DND-41 (cell line): ENCODE measurements around the gene ST8SIA3.

Experiments used
- ATAC-seq: fragments of 200-7000 bp; cut with Tn5 transposase; 3 replicates; pipeline ENCODE4 v1.9.1; 2021; ENCODE audit warnings: low read depth; ENCODE audit not compliant: insufficient read depth
- DNase-seq: peaks from one replicate; pipeline ENCODE4 v3.0.0-alpha.2; 2020
- H2AFZ ChIP-seq: 2 replicates; pipeline ENCODE4 v1.6.0; 2012; ENCODE audit warnings: low read depth, low read length
- H3K27ac ChIP-seq: 2 replicates; pipeline ENCODE4 v1.5.1; 2012; ENCODE audit warnings: low read length, inconsistent platforms
- H3K27me3 ChIP-seq: fragments of 200-600 bp; sonication (generic); 2 replicates; pipeline ENCODE4 v1.6.0; 2012; ENCODE audit warnings: low read length, mild to moderate bottlenecking, inconsistent platforms; ENCODE audit not compliant: insufficient read depth, poor library complexity
- H3K36me3 ChIP-seq: 2 replicates; pipeline ENCODE4 v1.5.1; 2012; ENCODE audit warnings: low read length, inconsistent platforms; ENCODE audit not compliant: insufficient read depth
- H3K4me1 ChIP-seq: 2 replicates; pipeline ENCODE4 v1.5.1; 2012; ENCODE audit warnings: mild to moderate bottlenecking, low read length; ENCODE audit not compliant: insufficient read depth
- H3K4me2 ChIP-seq: 2 replicates; pipeline ENCODE4 v1.6.0; 2012; ENCODE audit warnings: mild to moderate bottlenecking, moderate library complexity, low read length, inconsistent platforms; ENCODE audit not compliant: insufficient read depth
- H3K4me3 ChIP-seq, 2 experiments: fragments of 200-600 bp in 1 of 2; shearing (Covaris generic) in 1 of 2; 2 replicates each; pipeline ENCODE4 v1.5.1; 2012 to 2016; ENCODE audit warnings: inconsistent platforms in 2 of 2, low read length in 2 of 2, mild to moderate bottlenecking in 2 of 2, low read depth in 1 of 2, moderate library complexity in 1 of 2
- H3K79me2 ChIP-seq: 2 replicates; pipeline ENCODE4 v1.6.0; 2012; ENCODE audit warnings: low read length, inconsistent platforms; ENCODE audit not compliant: insufficient read depth
- H3K9ac ChIP-seq: 2 replicates; pipeline ENCODE4 v1.6.0; 2012; ENCODE audit warnings: low read depth, mild to moderate bottlenecking, inconsistent platforms, low read length, moderate library complexity
- H3K9me3 ChIP-seq: 2 replicates; pipeline ENCODE4 v1.5.1; 2012; ENCODE audit warnings: low read length, moderate library complexity, mild to moderate bottlenecking, inconsistent platforms; ENCODE audit not compliant: insufficient read depth, severe bottlenecking
- H4K20me1 ChIP-seq: 2 replicates; pipeline ENCODE4 v1.6.0; 2012; ENCODE audit warnings: low read length; ENCODE audit not compliant: insufficient read depth
- CTCF ChIP-seq: IDR thresholded peaks from 2 replicates; pipeline ENCODE4 v1.5.1; 2012; ENCODE audit warnings: borderline replicate concordance, low read length, moderate library complexity, mild to moderate bottlenecking; ENCODE audit not compliant: poor library complexity, severe bottlenecking; ENCODE audit errors: extremely low read depth
- EZH2 ChIP-seq: IDR thresholded peaks from 3 replicates; pipeline ENCODE4 v1.6.1; 2012; ENCODE audit warnings: borderline replicate concordance, low read depth, mild to moderate bottlenecking, moderate library complexity, low read length, inconsistent platforms; ENCODE audit not compliant: severe bottlenecking

Gene ST8SIA3

GRCh38 chr18:57353137-57353939 is 981 bp downstream of the ST8SIA3 start:
- no peak overlapping the region for H3K9ac ChIP-seq

GRCh38 chr18:57353940-57354461 is 1.6 kb downstream of the ST8SIA3 start:
- no peak for ATAC-seq

More at GRCh38 chr18:57353137-57353939, 981 bp downstream of the ST8SIA3 start:
- no peaks in the 10 kb centered on the region for H3K79me2 ChIP-seq
- no peaks in the 10 kb centered on the region for H4K20me1 ChIP-seq
- DNase-seq = no peak
- H3K4me2 ChIP-seq = no peak overlapping the region
- no peaks in the 10 kb centered on the region for H3K27me3 ChIP-seq
- no peak overlapping the region for H2AFZ ChIP-seq
- H3K4me3 ChIP-seq = no peak overlapping the region
- H3K9me3 ChIP-seq = no peaks in the 10 kb centered on the region
- no peaks in the 10 kb centered on the region for H3K4me1 ChIP-seq
- no peaks in the 10 kb centered on the region for H3K36me3 ChIP-seq
- no peak overlapping the region for H3K27ac ChIP-seq
- TF ChIP-seq CTCF (no peak), EZH2 (no peak)
- ATAC-seq = no peak

GRCh38 chr18:57359433-57359832 is 7.1 kb downstream of the ST8SIA3 start:
- H3K4me3 ChIP-seq = no peak overlapping the region
- H3K9ac ChIP-seq = no peak overlapping the region
- TF ChIP-seq EZH2 = no peak
- TF ChIP-seq CTCF = no peak
- no peaks in the 10 kb centered on the region for H4K20me1 ChIP-seq
- H3K36me3 ChIP-seq = no peaks in the 10 kb centered on the region
- no peak for ATAC-seq
- no peaks in the 10 kb centered on the region for H3K9me3 ChIP-seq
- no peaks in the 10 kb centered on the region for H3K4me1 ChIP-seq
- H2AFZ ChIP-seq = no peak overlapping the region
- no peak overlapping the region for H3K4me2 ChIP-seq
- no peak overlapping the region for H3K27ac ChIP-seq
- H3K27me3 ChIP-seq = no peaks in the 10 kb centered on the region
- no peak for DNase-seq
- no peaks in the 10 kb centered on the region for H3K79me2 ChIP-seq

More at GRCh38 chr18:57353940-57354461, 1.6 kb downstream of the ST8SIA3 start:
- TF ChIP-seq EZH2 (no peak), CTCF (no peak)
- Histone ChIP-seq H3K27me3 (no peaks in the 10 kb centered on the region), H4K20me1 (no peaks in the 10 kb centered on the region), H3K4me3 (no peak overlapping the region), H3K79me2 (no peaks in the 10 kb centered on the region), H3K36me3 (no peaks in the 10 kb centered on the region), H2AFZ (no peak overlapping the region), H3K9me3 (no peaks in the 10 kb centered on the region), H3K27ac (no peak overlapping the region), H3K4me2 (no peak overlapping the region), H3K4me1 (no peaks in the 10 kb centered on the region), H3K9ac (no peak overlapping the region)
- DNase-seq = no peak
